Kidney (tissue), 14 donors: ENCODE results near the gene CPHXL2. TPM values are rescaled to one million over a fixed set of nuclear protein-coding genes. Genes with fewer than 3 reads are reported as not detected.

Experiments
- DNase-seq, 5 donors: peaks; one replicate each; pipeline ENCODE4 v3.0.0-alpha.2; 2013 to 2020
- FAIRE-seq: peaks from 2 replicates; lab custom pipeline; 2012; peaks lifted over from hg19 to GRCh38; lab: Jason Lieb, UNC
- H3K27ac ChIP-seq, 2 donors: one replicate each; pipeline ENCODE4 v1.7.0; 2013; ENCODE audit warnings: low read depth in 2 of 2, low read length in 2 of 2, inconsistent platforms in 1 of 2
- H3K27me3 ChIP-seq: one replicate; pipeline ENCODE4 v1.7.1; 2013; ENCODE audit warnings: low read length, inconsistent platforms; ENCODE audit not compliant: control insufficient read depth, insufficient read depth
- H3K36me3 ChIP-seq, 3 donors: one replicate each; pipeline versions ENCODE4 v1.7.0 to v1.7.1; 2013; ENCODE audit warnings: low read length in 3 of 3, control low read depth in 1 of 3, inconsistent platforms in 1 of 3; ENCODE audit not compliant: insufficient read depth in 3 of 3, control insufficient read depth in 2 of 3
- H3K4me1 ChIP-seq, 3 donors: one replicate each; pipeline versions ENCODE4 v1.7.0 to v1.7.1; 2013; ENCODE audit warnings: low read length in 3 of 3, inconsistent platforms in 1 of 3, low read depth in 1 of 3; ENCODE audit not compliant: control insufficient read depth in 2 of 3, insufficient read depth in 2 of 3
- H3K4me3 ChIP-seq, 3 donors: one replicate each; pipeline versions ENCODE4 v1.7.0 to v1.8.1; 2013; ENCODE audit warnings: low read length in 3 of 3, control low read depth in 1 of 3, inconsistent platforms in 1 of 3
- H3K9ac ChIP-seq, 3 donors: one replicate each; pipeline versions ENCODE4 v1.7.0 to v1.7.1; 2013; ENCODE audit warnings: low read length in 3 of 3, control low read depth in 1 of 3, inconsistent platforms in 1 of 3
- H3K9me3 ChIP-seq, 3 donors: one replicate each; pipeline versions ENCODE4 v1.7.0 to v1.7.1; 2013; ENCODE audit warnings: low read length in 3 of 3, control low read depth in 1 of 3, inconsistent platforms in 1 of 3; ENCODE audit not compliant: control insufficient read depth in 2 of 3, insufficient read depth in 1 of 3
- intact Hi-C: fragments of 100-400 bp; cut with DNase I; formaldehyde crosslinking; loops from one replicate; pipeline ENCODE4 v1.11.1; 2022
- polyA plus RNA-seq: library from polyadenylated mRNA; stranded (reverse); fragments of 350-450 nt; fragmentation: Illumina TruSeq; extraction: RNeasy Lipid Tissue Mini Kit (QIAGEN cat#74804); gene quantifications from one replicate; pipeline ENCODE4 v1.2.3, GENCODE V29; 2014; ENCODE audit warnings: low read depth, low replicate concordance; ENCODE audit not compliant: insufficient read depth
- total RNA-seq: library from RNA; stranded (reverse); fragmentation: NEBNext Ultra II Directional; extraction: Animal tissue kit (Norgen Biotek cat#: 25700); gene quantifications from one replicate; pipeline ENCODE4 v1.2.1, GENCODE V29; 2021
- TF ChIP-seq, protein P1 (sequence below): IDR thresholded peaks from 3 replicates; pipeline ENCODE4 v1.5.1; 2012; ENCODE audit warnings: mild to moderate bottlenecking, moderate library complexity, borderline replicate concordance; ENCODE audit not compliant: insufficient read depth; ENCODE audit errors: extremely low read depth
- donor health status: control.
- donor health status: control.
- donor health status: control.
- donor health status: control.
- donor health status: control.
- donor health status: DM: yes; HTN: yes; CAD: no.
- donor health status: Normal renal cell carcinoma (clear cell type).

Gene CPHXL2
- total and polyA plus RNA-seq, 2 donors from 2014 or later: not detected

DNA sequence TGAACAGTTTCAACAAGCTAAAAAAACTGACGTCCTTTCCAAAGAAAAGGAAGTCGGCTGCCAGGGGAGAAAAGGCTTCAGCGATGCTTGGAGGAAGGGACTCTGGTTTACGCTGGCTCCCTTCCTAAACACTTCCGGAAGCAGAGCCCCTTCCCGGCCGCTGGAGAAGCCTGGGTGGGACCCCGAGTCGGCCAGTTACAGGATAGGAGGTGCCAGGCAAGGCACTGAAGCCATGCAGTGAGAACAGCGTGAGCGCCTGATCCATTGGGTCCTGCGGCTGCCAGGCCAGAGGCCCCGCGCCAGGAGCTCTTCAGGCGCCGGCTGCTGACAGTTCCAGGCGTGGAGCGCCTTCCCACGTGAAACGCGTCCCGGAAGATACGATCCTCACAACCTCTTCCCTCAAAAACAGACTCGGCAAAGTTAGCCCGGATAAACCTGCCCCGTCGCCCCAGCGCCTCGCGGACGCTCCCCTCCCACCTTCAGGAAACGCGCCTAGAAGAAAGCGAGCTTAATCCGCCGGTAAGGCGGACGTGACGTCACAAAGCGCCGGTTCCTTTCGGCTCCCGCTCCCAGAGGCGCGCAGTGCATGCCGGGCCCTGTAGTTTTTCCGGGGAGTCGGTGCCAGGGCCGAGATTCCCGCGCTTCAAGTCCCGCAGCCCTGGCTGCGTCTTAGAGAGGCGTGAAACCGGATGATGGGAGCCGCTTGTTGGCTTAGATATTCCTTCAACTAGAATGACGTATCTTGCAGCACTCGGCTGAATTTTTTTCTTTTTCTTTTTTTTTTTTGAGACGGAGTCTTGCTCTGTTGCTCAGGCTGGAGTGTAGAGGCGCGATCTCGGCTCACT is 53.8 kb downstream of the CPHXL2 start, which contains the start of gene ADAT1:
Gene ADAT1 (minus strand): TSS at position 521 of the 845 bp plus-strand sequence. CDS start 2,482 bp downstream, outside the sequence.
- Histone ChIP-seq H3K27me3 (no peaks in the 10 kb centered on the region), H3K9me3 (no peaks in the 10 kb centered on the region), H3K4me3 (peak within 1 kb of the TSS; percentile 67 to 87 (median 86)), H3K36me3 (peaks cover 5 to 22% (median 18%) of the 10 kb centered on the region in 3 donors), H3K4me1 (peaks cover 0 to 6% (median 3%) of the 10 kb centered on the region in 3 donors), H3K9ac (peak within 1 kb of the TSS; percentile 68 to 77 (median 73)), H3K27ac (peak within 1 kb of the TSS; percentile 87 to 90)
- FAIRE-seq (peak; percentile 42), DNase-seq (peak; percentile 98 to 99 (median 99))
- intact Hi-C loops: no loop called here
- TF ChIP-seq, protein P1, sequence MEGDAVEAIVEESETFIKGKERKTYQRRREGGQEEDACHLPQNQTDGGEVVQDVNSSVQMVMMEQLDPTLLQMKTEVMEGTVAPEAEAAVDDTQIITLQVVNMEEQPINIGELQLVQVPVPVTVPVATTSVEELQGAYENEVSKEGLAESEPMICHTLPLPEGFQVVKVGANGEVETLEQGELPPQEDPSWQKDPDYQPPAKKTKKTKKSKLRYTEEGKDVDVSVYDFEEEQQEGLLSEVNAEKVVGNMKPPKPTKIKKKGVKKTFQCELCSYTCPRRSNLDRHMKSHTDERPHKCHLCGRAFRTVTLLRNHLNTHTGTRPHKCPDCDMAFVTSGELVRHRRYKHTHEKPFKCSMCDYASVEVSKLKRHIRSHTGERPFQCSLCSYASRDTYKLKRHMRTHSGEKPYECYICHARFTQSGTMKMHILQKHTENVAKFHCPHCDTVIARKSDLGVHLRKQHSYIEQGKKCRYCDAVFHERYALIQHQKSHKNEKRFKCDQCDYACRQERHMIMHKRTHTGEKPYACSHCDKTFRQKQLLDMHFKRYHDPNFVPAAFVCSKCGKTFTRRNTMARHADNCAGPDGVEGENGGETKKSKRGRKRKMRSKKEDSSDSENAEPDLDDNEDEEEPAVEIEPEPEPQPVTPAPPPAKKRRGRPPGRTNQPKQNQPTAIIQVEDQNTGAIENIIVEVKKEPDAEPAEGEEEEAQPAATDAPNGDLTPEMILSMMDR: no peak

DNA sequence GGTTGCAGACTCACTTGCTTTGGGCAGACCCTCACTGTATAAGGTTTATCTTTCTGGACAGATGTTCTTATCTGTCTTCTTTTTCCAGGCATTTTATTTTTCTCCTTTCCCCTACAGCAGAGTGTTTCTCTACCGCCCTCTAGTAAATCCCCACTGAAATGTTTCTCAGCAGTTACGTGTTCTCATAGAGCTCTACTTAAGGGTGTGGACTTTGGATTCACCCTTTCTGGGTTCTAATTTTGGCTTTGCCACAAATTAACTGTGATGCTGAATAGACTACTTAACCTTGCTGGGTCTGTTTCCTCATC is 55.7 kb downstream of the CPHXL2 start:
- Histone ChIP-seq H3K36me3 (peaks cover 8 to 21% (median 20%) of the 10 kb centered on the region in 3 donors), H3K27me3 (no peaks in the 10 kb centered on the region), H3K27ac (no peak overlapping the region), H3K9ac (no peak overlapping the region), H3K4me3 (no peak overlapping the region), H3K9me3 (no peaks in the 10 kb centered on the region), H3K4me1 (peaks cover 0 to 6% (median 3%) of the 10 kb centered on the region in 3 donors)
- TF ChIP-seq, protein P1: no peak
- intact Hi-C loops: no loop called here
- DNase-seq (peak in 1 of 5 donors; percentile 49), FAIRE-seq (no peak)

DNA sequence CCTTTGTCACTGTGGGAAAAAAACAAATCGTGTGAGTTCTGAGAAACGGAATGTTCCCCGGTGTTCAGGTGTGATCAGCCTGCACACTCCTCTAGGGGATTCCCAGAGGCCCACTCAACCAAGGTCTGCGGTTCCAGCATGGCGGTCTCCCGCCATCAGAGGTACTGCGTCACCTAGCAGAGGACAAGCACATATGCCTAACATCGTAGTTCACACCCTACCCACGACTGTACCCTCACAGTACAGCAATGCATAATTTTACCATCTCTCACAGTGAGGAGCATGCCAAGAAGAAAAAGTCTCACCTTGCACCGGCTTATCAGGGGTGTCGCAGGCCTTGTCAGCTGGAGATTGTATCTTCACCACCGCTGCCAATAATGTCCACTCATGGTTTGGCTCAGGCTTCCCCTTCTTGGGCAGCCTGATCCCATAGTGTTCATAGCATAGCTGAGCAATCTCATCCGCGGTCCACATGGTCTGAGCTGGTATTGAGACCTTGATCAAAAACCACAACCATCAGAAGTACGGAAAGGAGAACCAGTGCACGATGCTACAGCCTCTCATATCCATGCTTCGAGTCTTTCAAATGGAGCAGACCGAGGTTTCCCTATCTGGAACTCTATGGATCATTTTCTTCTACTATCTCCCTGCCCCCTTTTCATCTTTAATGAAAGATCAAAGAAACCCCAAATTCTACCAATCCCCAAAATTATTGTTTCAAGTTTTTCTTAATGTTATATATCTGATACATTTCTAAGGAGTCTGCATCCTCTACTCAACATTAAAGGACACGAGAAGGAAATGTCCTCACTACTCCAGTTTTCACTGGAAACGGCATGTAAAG is 56.3 kb downstream of the CPHXL2 start:
- no peaks in the 10 kb centered on the region for H3K27me3 ChIP-seq
- FAIRE-seq (no peak), DNase-seq (no peak)
- no peaks in the 10 kb centered on the region for H3K9me3 ChIP-seq
- peaks cover 0 to 6% (median 3%) of the 10 kb centered on the region in 3 donors for H3K4me1 ChIP-seq
- H3K27ac ChIP-seq: no peak overlapping the region
- TF ChIP-seq, protein P1: no peak
- no peak overlapping the region for H3K9ac ChIP-seq
- intact Hi-C loops: no loop called here
- H3K36me3 ChIP-seq: peaks cover 5 to 17% (median 14%) of the 10 kb centered on the region in 3 donors
- H3K4me3 ChIP-seq: no peak overlapping the region
